ENCODE data around the gene UQCC3.

DNA sequence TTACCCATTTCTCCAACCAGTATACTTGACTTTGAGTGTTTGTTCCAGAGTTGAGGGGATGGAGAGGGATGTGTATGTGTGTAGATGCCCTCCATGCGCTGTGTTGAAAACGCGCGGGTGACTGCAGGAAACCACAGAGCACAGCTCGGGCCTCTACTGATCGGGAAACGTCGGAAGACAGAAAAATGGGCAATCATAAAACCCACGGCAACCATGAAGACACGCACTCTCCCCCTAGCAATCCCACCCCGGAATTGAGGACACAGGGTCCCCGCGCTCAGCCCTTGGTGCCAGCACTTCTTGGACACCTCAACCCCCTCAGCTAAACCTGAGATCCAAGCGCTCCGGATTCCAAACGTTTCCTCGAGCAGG, 251 bp upstream of the UQCC3 start:
- TF ChIP-seq POLR2A (IDR thresholded peaks at IDR 0.05) = no peak
- TF ChIP-seq, protein P1, sequence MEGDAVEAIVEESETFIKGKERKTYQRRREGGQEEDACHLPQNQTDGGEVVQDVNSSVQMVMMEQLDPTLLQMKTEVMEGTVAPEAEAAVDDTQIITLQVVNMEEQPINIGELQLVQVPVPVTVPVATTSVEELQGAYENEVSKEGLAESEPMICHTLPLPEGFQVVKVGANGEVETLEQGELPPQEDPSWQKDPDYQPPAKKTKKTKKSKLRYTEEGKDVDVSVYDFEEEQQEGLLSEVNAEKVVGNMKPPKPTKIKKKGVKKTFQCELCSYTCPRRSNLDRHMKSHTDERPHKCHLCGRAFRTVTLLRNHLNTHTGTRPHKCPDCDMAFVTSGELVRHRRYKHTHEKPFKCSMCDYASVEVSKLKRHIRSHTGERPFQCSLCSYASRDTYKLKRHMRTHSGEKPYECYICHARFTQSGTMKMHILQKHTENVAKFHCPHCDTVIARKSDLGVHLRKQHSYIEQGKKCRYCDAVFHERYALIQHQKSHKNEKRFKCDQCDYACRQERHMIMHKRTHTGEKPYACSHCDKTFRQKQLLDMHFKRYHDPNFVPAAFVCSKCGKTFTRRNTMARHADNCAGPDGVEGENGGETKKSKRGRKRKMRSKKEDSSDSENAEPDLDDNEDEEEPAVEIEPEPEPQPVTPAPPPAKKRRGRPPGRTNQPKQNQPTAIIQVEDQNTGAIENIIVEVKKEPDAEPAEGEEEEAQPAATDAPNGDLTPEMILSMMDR (IDR thresholded peaks at IDR 0.05) = no peak
